MM.1S (cell line): ENCODE results near the gene CMTM2.
"Not testable (repeated sequence)": the region's sequence is repeated elsewhere in the genome, so short reads cannot be mapped to it uniquely, and the experiment has no call there.

Source experiments
- DNase-seq: peaks from one replicate; pipeline ENCODE4 v3.0.0-alpha.2; 2015
- H2AFZ ChIP-seq: fragments of 300-600 bp; sonication (generic); 2 replicates; pipeline ENCODE4 v1.6.0; 2016; ENCODE audit warnings: antibody characterized with exemption, low read length
- H3F3A ChIP-seq: fragments of 300-600 bp; sonication (generic); 2 replicates; pipeline ENCODE4 v1.6.1; 2016; ENCODE audit warnings: mild to moderate bottlenecking, antibody characterized with exemption, low read length, moderate library complexity, mixed read lengths; ENCODE audit not compliant: insufficient read depth
- H3K27ac ChIP-seq: fragments of 300-600 bp; sonication (generic); 2 replicates; pipeline ENCODE4 v1.5.1; 2016; ENCODE audit warnings: mild to moderate bottlenecking, low read length
- H3K27me3 ChIP-seq: fragments of 300-600 bp; sonication (generic); replicated peaks from 2 replicates; pipeline ENCODE4 v1.6.0; 2016; ENCODE audit warnings: low read length; ENCODE audit not compliant: insufficient read depth
- H3K36me3 ChIP-seq: fragments of 300-600 bp; sonication (generic); replicated peaks from 2 replicates; pipeline ENCODE4 v1.6.1; 2016; ENCODE audit warnings: mild to moderate bottlenecking, low read length, mixed read lengths; ENCODE audit not compliant: insufficient read depth
- H3K4me1 ChIP-seq: fragments of 300-600 bp; sonication (generic); 2 replicates; pipeline ENCODE4 v1.6.1; 2016; ENCODE audit warnings: low read length, mixed read lengths
- H3K4me2 ChIP-seq: fragments of 300-600 bp; sonication (generic); 2 replicates; pipeline ENCODE4 v1.6.0; 2016; ENCODE audit warnings: low read depth, low read length
- H3K4me3 ChIP-seq: fragments of 300-600 bp; sonication (generic); 2 replicates; pipeline ENCODE4 v1.5.1; 2016; ENCODE audit warnings: low read length, mixed read lengths
- H3K79me2 ChIP-seq: fragments of 300-600 bp; sonication (generic); 2 replicates; pipeline ENCODE4 v1.6.1; 2016; ENCODE audit warnings: mixed run types, low read length, mixed read lengths
- H3K9ac ChIP-seq: fragments of 300-600 bp; sonication (generic); 2 replicates; pipeline ENCODE4 v1.6.1; 2016; ENCODE audit warnings: low read length, mixed read lengths
- H3K9me2 ChIP-seq: fragments of 300-600 bp; sonication (generic); replicated peaks from 2 replicates; pipeline ENCODE4 v1.6.1; 2016; ENCODE audit warnings: mild to moderate bottlenecking, low read length, mixed read lengths; ENCODE audit not compliant: insufficient read depth
- H3K9me3 ChIP-seq: fragments of 300-600 bp; sonication (generic); replicated peaks from 2 replicates; pipeline ENCODE4 v1.6.1; 2016; ENCODE audit warnings: mild to moderate bottlenecking, low read length, mixed read lengths; ENCODE audit not compliant: insufficient read depth
- H4K20me1 ChIP-seq: fragments of 300-600 bp; sonication (generic); 2 replicates; pipeline ENCODE4 v1.6.1; 2016; ENCODE audit warnings: mild to moderate bottlenecking, low read length, moderate library complexity, mixed read lengths; ENCODE audit not compliant: insufficient read depth
- CTCF ChIP-seq: fragments of 300-600 bp; sonication (generic); IDR thresholded peaks from 2 replicates; pipeline ENCODE4 v1.5.1; 2016; ENCODE audit warnings: antibody characterized with exemption, low read length, mixed read lengths
- EZH2 ChIP-seq: fragments of 300-600 bp; sonication (generic); optimal IDR thresholded peaks from 2 replicates; pipeline ENCODE3; 2017; ENCODE audit warnings: low read depth, mild to moderate bottlenecking, antibody characterized with exemption, low read length, mixed read lengths
- EZH2phosphoT487 ChIP-seq: fragments of 300-600 bp; sonication (generic); IDR thresholded peaks from 2 replicates; pipeline ENCODE4 v1.6.1; 2018; ENCODE audit warnings: antibody characterized with exemption, low read length

CMTM2 gene

GRCh38 chr16:66592814-66593213, 13.6 kb downstream of the CMTM2 start:
- Histone ChIP-seq H3K27me3 (no peaks in the 10 kb centered on the region), H3K36me3 (no peaks in the 10 kb centered on the region), H3K4me2 (no peak overlapping the region), H3F3A (no peaks in the 10 kb centered on the region; the same call in 1 of the 2 replicates), H3K9me2 (no peaks in the 10 kb centered on the region), H2AFZ (no peak overlapping the region), H3K4me1 (no peaks in the 10 kb centered on the region), H3K9me3 (no peaks in the 10 kb centered on the region), H4K20me1 (no peaks in the 10 kb centered on the region), H3K4me3 (no peak overlapping the region), H3K79me2 (no peaks in the 10 kb centered on the region), H3K9ac (no peak overlapping the region), H3K27ac (no peak overlapping the region)
- DNase-seq, result no peak
- TF ChIP-seq EZH2phosphoT487, result no peak
- no peak for TF ChIP-seq CTCF
- no peak for TF ChIP-seq EZH2

- no peaks in the 10 kb centered on the region for H3K9me3 ChIP-seq
- H3K9ac ChIP-seq, result no peak overlapping the region
- no peaks in the 10 kb centered on the region for H3K27me3 ChIP-seq
- H3K4me2 ChIP-seq, result no peak overlapping the region
- no peaks in the 10 kb centered on the region; the same call in 1 of the 2 replicates for H3F3A ChIP-seq
- H3K9me2 ChIP-seq, result no peaks in the 10 kb centered on the region
- H3K27ac ChIP-seq, result no peak overlapping the region
- H2AFZ ChIP-seq, result no peak overlapping the region
- no peaks in the 10 kb centered on the region for H3K36me3 ChIP-seq
- TF ChIP-seq CTCF (no peak), EZH2 (no peak), EZH2phosphoT487 (no peak)
- H3K4me1 ChIP-seq, result no peaks in the 10 kb centered on the region
- no peaks in the 10 kb centered on the region for H3K79me2 ChIP-seq
- H4K20me1 ChIP-seq, result no peaks in the 10 kb centered on the region
- H3K4me3 ChIP-seq, result no peak overlapping the region
- no peak for DNase-seq
Observed at GRCh38 chr16:66594739-66595138, 15.5 kb downstream of the CMTM2 start.

- H2AFZ ChIP-seq, H3K9me3 ChIP-seq: not testable (repeated sequence)
Observed at GRCh38 chr16:66596559-66596958, 17.3 kb downstream of the CMTM2 start.

GRCh38 chr16:66596986-66597848, 18.0 kb downstream of the CMTM2 start:
- Histone ChIP-seq H3K9me2 (no peaks in the 10 kb centered on the region), H3K4me3 (no peak overlapping the region), H3K4me1 (no peaks in the 10 kb centered on the region), H3F3A (no peaks in the 10 kb centered on the region), H3K27ac (no peak overlapping the region), H3K79me2 (no peaks in the 10 kb centered on the region), H4K20me1 (no peaks in the 10 kb centered on the region), H3K27me3 (no peaks in the 10 kb centered on the region), H2AFZ (no peak overlapping the region), H3K36me3 (no peaks in the 10 kb centered on the region), H3K4me2 (no peak overlapping the region), H3K9me3 (no peaks in the 10 kb centered on the region), H3K9ac (no peak overlapping the region)
- TF ChIP-seq EZH2 (no peak), CTCF (no peak), EZH2phosphoT487 (no peak)
- DNase-seq, result no peak

More at GRCh38 chr16:66596559-66596958, 17.3 kb downstream of the CMTM2 start:
- H3K4me1 ChIP-seq, H3K9ac ChIP-seq, H3K79me2 ChIP-seq, DNase-seq, H3K9me2 ChIP-seq, H3K4me2 ChIP-seq, H3K36me3 ChIP-seq, H3F3A ChIP-seq, H3K27ac ChIP-seq, H3K4me3 ChIP-seq, H3K27me3 ChIP-seq, H4K20me1 ChIP-seq: not testable (repeated sequence)
